ENCODE results near the gene CCL11. TPM values are rescaled to one million over a fixed set of nuclear protein-coding genes. Genes with fewer than 3 reads are reported as not detected.

Gene CCL11
- total and polyA plus RNA-seq, 2 of the 8 experiments (the other 6 are each of a cell fraction or from before 2014, with no cell fraction given) = not detected

GRCh38 chr17:34248511-34249024 lies 37.0 kb upstream of the CCL11 start:
- ChIA-PET CTCF (ENCODE audit: partially characterized antibody) (interaction anchor here (2.9 kb wide), 1 partner anchor 48 kb away, joined by 13 read pairs; no protein-coding TSS in a partner anchor), POLR2A (ENCODE audit: partially characterized antibody) (no interaction called here)
- H4K8ac ChIP-seq (ENCODE audit: extremely low read depth, insufficient read depth, low read length) = no peak overlapping the region
- no peaks in the 10 kb centered on the region for H4K20me1 ChIP-seq (replicated peaks in 1 of 2; ENCODE audit: control insufficient read depth in 1 of 2, insufficient read depth in 2 of 2, low read length in 2 of 2)
- FAIRE-seq (no peak), DNase-seq (ENCODE audit: low read depth in 1 of 2, low spot score in 2 of 2) (no peak)
- no peaks in the 10 kb centered on the region for H3K36me3 ChIP-seq (ENCODE audit: control insufficient read depth in 2 of 4, insufficient read depth in 4 of 4, low read length in 3 of 4)
- no peak overlapping the region for H3K23ac ChIP-seq (ENCODE audit: insufficient read length)
- WGBS, 2 experiments (ENCODE audit: extremely low coverage in 1 of 2, insufficient coverage in 1 of 2, insufficient read length in 1 of 2, insufficient replicate concordance in 2 of 2, low coverage in 1 of 2, low lambda C conversion rate in 2 of 2, missing lambda C conversion rate in 1 of 2) = 93% methylated on average over 6 of the region's 6 CpGs; no CpG with 5 or more reads in 1 of the 2 experiments
- H3K9ac ChIP-seq (replicated peaks in 1 of 4; ENCODE audit: extremely low read depth in 1 of 4, low read depth in 3 of 4, low read length in 3 of 4) = no peak overlapping the region
- no peaks in the 10 kb centered on the region for H3K9me3 ChIP-seq (ENCODE audit: insufficient read depth in 2 of 2, low read depth in 1 of 2, low read length in 1 of 2)
- H3K14ac ChIP-seq (ENCODE audit: insufficient read length) = no peak overlapping the region
- no peak overlapping the region for H3K27ac ChIP-seq (ENCODE audit: low read depth, low read length)
- H3K4me2 ChIP-seq (ENCODE audit: insufficient read depth in 1 of 2, low read depth in 2 of 2, low read length in 2 of 2) = no peak overlapping the region
- no peak overlapping the region for H2BK120ac ChIP-seq (replicated peaks; ENCODE audit: low read depth, low read length)
- H2BK15ac ChIP-seq (ENCODE audit: low read length) = no peak overlapping the region
- H3K4me3 ChIP-seq (ENCODE audit: extremely low read depth in 1 of 4, insufficient read depth in 2 of 4, low read depth in 3 of 4, low read length in 4 of 4) = no peak overlapping the region
- no peak overlapping the region for H2AK5ac ChIP-seq (ENCODE audit: low read depth, low read length)
- peaks cover 0 to 2% (median 0%) of the 10 kb centered on the region in 4 experiments; a peak in 2 of 7 replicates for H3K4me1 ChIP-seq (replicated peaks in 1 of 4; ENCODE audit: control insufficient read depth in 3 of 4, insufficient read depth in 4 of 4, low read length in 3 of 4)
- H3K27me3 ChIP-seq (replicated peaks in 1 of 4; ENCODE audit: control insufficient read depth in 3 of 4, extremely low read depth in 1 of 4, insufficient read depth in 3 of 4, low read length in 3 of 4) = peaks cover 0 to 3% (median 0%) of the 10 kb centered on the region in 4 experiments; a peak in 1 of 7 replicates
- no peak overlapping the region for H4K91ac ChIP-seq (replicated peaks; ENCODE audit: insufficient read length, low read length)
- no peaks in the 10 kb centered on the region for H3K23me2 ChIP-seq (ENCODE audit: low read depth, low read length)
- H2BK20ac ChIP-seq (ENCODE audit: low read length) = no peak overlapping the region
- H3K56ac ChIP-seq (replicated peaks; ENCODE audit: insufficient read length, low read depth, low read length) = no peak overlapping the region
- no peaks in the 10 kb centered on the region for H3K79me1 ChIP-seq (ENCODE audit: low read depth, low read length)
- H3K79me2 ChIP-seq (ENCODE audit: control insufficient read depth in 1 of 2, insufficient read depth in 2 of 2, low read length in 2 of 2) = no peaks in the 10 kb centered on the region
- H3K4ac ChIP-seq (replicated peaks; ENCODE audit: insufficient read length, low read depth, low read length) = no peak overlapping the region
- H2BK12ac ChIP-seq (ENCODE audit: low read depth, low read length) = no peak overlapping the region
- H3K18ac ChIP-seq (ENCODE audit: extremely low read depth, low read length) = no peak overlapping the region
- no peak overlapping the region for H4K5ac ChIP-seq (ENCODE audit: insufficient read length, low read depth, low read length)
- H2BK5ac ChIP-seq (ENCODE audit: low read depth, low read length) = no peak overlapping the region
- no peak overlapping the region for H2AFZ ChIP-seq (ENCODE audit: low read length)
- TF ChIP-seq E2F6 (IDR thresholded peaks at IDR 0.05) = no peak
- TF ChIP-seq JUND (IDR thresholded peaks at IDR 0.05; ENCODE audit: low read length) = no peak
- TF ChIP-seq CTBP2 (IDR thresholded peaks at IDR 0.05; ENCODE audit: borderline replicate concordance, insufficient read depth, insufficient read length, low read length) = no peak
- no peak for TF ChIP-seq MAX (IDR thresholded peaks at IDR 0.05)
- TF ChIP-seq TEAD4 (IDR thresholded peaks at IDR 0.05; ENCODE audit: low read depth, low read length) = no peak
